RCC 7860 (cell line): ENCODE measurements around the gene NEK6.

Experiments
- DNase-seq: peaks from one replicate; pipeline ENCODE4 v3.0.0-alpha.2; 2015; ENCODE audit warnings: low spot score
- FAIRE-seq: peaks from 2 replicates; lab custom pipeline; 2012; peaks lifted over from hg19 to GRCh38; lab: Jason Lieb, UNC

Gene NEK6

DNA sequence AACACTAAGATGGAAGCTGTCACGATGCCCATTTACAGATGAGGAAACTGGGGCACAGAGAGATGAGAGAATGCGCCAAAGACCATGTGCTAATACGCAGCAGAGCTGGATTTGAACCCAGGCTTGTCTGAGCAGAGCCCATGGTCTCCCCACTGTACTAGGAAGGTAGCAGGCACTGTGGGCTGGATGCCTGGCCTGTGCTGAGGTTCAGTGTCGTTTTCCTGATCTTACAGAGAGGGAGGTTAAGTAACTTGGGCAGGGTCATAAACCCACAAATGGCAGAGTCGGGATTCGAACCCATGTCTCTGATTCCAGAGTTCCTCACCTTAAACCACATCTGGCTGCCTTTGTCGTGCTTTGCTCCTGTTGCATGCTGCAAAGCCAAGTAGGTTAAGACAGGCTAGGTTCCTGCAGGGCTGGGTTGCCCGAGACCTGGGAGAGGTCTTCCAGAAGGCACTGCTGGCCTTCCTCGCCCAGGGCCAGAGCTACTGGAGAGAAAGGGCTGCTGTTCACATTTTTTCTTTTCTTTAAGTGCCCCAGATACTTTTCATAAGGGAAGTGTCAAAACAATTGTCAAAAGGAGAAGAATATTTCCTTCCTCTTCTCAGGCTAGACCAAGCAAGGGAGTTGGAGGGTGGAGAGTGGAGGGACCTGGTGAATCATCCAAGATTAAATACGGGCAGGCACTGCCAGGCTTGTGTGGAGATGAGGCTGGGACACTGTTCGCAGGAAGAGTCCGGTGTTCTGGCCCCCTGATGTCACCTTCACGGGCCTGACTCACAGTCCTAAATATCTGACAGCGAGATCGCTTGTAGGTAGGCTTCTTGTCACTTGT lies 3.2 kb downstream of the NEK6 start:
- peak; percentile 91 for FAIRE-seq

DNA sequence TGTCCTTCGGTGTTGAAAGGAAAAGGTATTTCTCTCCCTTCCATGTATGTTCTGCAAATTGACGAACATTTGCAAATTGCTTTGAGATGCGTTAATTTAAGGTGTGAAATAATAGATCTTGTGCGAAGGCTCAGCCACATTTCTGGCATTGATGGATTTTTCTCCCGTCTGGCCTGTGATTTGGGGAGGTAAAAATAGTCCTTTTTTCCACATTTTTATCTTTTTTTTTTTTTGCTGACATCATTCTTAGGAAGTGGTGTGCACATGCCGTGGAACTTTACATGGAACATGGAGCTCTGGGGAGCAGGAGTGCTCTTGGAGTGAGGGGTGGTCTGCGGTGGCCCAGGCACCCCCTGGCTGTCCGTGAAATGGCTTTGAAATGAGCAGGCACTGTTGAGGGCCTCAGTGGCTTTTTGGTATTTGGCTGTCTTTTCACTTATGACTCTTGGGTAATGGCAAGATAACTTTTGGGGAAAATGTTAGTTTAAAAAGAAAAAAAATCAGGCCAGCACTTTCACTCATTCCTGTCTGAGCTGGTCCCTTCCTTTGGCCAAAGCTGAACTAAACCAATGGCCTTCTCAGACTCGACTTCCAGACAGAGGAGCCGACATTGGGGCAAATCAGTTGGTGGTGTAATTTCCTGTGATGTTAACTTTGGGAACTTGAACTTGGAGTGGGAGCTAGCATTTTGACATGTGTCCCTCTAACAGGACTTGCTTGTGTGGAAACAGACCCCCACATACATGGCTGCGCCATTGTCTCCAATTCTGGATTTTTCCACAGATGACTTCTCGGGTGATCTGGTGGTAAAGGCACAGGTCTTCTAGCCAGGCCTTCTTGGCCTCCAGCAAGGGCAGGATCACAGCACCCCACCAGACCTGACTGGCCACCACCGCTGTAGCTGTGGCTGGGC lies 4.2 kb downstream of the NEK6 start:
- no peak for FAIRE-seq
- DNase-seq = no peak

More for the DNA sequence above, 3.2 kb downstream of the NEK6 start:
- DNase-seq = peak; percentile 89

DNA sequence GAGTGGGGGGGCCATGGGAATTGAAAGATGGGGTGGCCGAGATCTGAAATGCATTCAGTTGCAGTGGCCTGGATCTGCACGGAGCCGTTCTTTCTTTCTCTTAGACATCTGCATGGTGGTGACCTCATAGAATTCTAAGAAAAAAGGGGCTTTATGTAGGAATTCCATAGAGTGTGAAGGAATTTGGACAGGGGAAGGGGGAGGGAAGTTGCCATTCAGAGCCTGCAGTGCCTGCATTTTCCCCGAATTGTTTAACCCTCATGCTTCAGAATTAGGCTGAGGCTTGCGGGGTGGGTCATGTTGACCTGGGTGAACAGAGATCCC lies 4.9 kb downstream of the NEK6 start:
- FAIRE-seq (no peak), DNase-seq (no peak)

DNA sequence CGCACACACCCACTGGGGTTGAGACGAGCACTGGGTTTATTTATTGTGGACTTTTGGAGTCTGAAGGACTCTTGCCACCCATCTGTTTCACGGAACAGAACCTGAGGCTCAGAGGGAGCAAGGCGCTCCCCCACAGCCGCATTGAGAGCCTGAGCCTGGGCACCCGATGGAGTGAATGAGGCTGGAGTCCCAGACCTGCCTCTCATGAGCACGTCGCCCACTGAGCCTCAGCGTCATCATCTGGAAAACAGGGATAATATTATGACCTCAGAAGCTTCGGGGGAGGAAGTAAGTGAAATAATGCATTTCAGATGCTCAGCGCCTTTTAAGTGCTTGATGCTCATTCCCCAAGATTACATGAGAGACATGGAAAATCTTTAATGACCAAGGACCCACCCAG lies 5.5 kb downstream of the NEK6 start:
- no peak for DNase-seq
- FAIRE-seq = no peak

DNA sequence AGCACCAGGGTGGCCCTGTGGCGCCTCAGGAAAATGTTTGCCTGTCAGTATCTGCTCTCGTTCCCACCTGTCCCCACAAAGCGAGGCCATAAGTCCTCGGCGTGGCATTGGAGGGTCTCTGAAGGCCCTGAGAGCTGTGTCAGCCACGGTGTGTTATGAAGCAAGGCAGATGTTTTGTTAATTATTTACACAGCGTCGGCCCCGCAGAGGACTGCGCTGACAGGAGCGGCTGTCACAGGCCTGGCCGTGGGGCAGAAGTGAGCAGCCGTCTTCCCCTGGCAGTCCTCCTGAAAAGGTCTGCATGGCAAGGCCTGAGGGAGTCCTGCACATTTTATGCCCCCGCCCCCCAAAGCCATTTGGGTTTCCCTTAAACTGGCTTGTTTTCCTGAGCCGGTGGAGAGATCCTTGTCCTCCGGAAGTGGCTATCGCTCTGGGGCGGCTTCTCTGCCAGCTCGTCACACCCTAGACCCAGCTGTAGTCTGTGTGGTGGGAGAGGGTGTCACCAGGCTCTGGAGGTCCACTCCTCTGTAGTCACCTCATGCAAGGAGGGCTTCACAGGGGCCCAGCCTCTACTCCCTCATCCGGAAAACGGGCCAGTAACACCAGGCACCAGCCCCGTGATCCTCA lies 6.2 kb downstream of the NEK6 start:
- DNase-seq (peak; percentile 52), FAIRE-seq (no peak)

DNA sequence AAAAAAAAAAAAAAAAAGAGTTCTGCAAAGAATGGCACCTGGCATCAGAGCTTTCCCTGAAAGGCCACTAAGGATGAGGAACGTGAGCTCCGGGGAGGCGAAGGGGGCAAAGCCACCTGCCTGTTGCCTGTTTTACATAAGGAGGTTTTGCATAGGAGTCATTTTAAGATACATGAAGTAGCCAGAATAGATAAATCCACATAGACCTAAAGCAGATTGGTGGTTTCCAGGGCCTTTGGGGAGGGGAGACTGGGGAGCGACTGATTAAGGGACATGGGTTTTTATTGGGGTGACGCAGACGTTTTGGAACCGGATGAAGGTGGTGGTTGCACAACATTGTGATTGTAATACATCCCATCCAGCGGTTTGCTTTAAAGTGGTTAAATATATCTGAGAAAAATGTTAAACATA lies 7.1 kb downstream of the NEK6 start:
- no peak for FAIRE-seq

DNA sequence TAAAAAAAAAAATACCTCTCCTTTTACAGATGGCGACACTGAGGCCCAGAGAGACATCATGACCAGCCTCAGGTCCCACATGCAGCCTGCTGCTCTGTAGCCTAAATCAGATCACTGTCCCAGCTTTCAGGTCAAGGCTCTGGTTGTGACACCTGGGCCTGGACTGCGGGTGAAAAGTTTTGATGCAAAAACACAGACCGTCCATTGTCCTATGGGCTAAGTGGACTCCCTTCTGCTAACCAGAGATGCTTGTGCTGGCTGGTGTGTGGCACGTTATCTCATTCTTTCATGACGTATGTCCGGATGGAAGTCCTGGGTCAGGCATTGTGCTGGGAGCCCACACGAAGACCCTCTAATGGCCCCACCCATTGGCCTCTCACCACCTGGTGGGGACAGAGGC lies 7.8 kb downstream of the NEK6 start:
- no peak for DNase-seq
- FAIRE-seq = no peak

More for the DNA sequence above, 7.1 kb downstream of the NEK6 start:
- DNase-seq = no peak

DNA sequence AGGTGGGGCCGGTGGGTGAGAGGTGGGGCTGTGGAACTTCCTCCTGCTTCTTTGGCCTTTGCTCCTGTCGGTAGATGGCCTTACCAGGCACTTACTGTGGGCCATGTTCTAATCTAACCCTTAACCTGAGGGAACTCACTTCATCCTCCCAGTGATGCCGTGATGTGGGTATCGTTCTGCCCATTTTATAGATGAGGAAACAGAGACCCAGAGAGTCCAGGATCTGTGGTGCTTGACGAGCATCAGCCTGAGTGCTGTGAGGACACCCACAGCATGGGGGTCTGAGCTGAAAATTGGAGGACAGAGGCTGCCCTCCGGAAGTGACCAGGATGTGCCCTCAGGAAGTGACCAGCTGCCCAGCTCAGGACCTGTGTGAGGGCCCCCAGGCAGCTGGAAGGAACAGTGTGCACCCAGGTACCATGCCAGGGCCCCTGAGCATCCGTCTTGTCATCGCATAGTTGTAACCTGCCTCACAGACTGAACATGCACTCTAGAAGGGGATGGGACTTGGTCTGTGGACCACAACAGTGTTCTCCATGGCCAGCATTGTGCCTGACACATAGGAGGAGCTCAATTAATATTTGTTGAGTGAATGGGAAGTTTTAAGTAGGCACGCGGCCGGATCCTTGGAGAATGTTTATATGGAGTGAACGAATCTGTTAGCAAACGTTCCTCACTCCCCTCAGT lies 8.5 kb downstream of the NEK6 start:
- DNase-seq (peak; percentile 34), FAIRE-seq (no peak)

DNA sequence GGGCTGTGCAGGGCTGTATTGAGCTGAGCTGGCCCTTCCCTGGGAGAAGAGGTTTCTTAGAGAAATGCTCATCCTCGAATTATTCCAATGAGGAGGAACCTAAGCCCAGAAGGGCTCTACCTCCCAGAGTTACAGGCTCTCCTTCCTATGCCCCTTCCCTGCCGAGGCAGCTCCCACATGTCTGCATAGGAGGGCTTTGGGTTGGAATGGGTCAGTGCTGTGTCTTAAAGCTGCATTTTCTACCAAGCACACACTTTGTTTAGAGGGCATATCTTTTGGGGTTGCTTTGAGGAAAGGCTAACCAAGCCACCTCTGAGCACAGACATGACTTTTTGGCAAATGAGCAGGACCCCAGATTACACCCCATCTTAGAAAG lies 9.1 kb downstream of the NEK6 start:
- no peak for FAIRE-seq
- peak; percentile 6 for DNase-seq

DNA sequence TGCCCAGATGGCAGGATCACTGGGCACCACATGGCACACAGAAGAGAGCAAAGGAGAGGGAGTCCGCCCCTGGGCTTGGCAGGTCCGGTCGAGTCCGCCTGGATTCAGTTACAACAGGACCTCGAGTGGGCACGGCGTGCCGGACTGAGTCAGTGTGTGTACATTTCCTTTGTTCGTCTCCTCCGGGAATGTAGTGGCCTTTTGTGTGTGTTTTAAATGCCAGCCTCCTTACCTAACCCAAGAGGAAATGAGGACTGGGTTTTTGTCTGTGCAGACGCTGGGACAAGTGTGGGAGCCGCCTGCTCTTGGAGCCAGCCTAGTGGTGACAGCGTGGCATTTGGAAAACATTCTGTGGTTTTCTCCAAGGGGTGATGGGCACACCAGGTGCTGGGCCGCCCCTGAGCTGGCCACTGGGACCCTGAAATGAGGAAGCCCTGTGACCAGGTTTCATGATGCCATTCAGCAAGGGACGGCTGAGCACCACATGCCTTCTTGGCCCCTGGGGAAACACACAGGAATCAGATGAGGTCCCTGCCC lies 9.6 kb downstream of the NEK6 start:
- peak; percentile 97 for DNase-seq
- FAIRE-seq = peak; percentile 93

DNA sequence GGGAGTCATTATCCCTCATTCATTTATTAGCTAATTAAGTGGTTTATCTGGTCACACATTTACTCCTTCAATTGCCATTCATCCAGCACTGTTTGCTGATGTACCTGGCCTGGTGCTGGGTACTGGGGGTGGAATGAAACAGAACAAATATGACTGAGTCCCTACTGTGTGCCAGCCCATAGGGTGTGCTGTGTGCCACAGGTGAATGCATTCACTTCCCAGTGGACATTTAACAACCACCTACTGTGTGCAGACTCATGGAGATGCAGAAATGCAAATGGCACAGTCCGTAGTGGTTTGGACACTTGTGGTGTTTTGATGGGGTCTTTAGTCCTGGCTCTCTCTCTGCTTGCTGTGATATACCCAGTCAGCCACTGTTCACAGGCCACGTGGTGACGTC lies 10.5 kb downstream of the NEK6 start:
- no peak for FAIRE-seq

DNA sequence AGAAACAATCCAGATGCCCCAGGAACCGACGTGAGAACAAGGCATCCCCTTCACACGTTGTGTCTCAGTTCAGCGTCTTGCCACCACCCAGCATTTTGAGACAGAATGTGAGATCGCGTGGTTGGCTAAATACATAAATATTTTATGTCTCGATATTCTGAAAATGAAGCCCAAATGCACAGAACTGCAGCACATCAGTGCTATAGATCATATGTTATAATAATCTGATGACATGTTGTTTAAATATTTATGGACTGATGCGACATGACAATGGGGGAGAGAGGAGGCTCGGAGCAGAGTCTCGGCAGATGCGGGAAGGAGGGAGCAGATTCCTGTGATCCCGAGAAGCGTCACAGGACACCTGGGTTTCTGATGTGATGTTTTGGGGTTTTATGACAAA lies 10.9 kb downstream of the NEK6 start:
- FAIRE-seq (no peak), DNase-seq (no peak)

More for the DNA sequence above, 10.5 kb downstream of the NEK6 start:
- DNase-seq = no peak

DNA sequence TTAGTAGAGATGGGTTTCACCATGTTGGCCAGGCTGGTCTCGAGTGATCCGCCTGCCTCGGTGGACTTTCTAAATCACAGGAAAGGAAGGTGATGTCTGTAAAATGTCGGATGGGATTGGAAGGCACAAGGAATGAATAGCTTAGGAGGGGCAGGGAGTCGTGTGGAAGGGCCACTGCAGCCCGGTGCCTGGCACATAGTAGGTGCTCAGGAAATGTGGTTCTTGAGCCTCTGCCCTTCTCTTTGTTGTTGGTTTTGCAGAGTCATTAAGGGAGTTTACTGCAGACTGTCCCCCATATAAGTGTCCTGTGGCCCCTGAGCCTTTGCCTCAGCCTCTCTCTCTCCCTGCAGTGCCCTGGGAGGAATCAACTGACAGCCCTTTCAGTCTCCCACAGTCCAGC lies 11.8 kb downstream of the NEK6 start:
- FAIRE-seq (no peak), DNase-seq (no peak)

DNA sequence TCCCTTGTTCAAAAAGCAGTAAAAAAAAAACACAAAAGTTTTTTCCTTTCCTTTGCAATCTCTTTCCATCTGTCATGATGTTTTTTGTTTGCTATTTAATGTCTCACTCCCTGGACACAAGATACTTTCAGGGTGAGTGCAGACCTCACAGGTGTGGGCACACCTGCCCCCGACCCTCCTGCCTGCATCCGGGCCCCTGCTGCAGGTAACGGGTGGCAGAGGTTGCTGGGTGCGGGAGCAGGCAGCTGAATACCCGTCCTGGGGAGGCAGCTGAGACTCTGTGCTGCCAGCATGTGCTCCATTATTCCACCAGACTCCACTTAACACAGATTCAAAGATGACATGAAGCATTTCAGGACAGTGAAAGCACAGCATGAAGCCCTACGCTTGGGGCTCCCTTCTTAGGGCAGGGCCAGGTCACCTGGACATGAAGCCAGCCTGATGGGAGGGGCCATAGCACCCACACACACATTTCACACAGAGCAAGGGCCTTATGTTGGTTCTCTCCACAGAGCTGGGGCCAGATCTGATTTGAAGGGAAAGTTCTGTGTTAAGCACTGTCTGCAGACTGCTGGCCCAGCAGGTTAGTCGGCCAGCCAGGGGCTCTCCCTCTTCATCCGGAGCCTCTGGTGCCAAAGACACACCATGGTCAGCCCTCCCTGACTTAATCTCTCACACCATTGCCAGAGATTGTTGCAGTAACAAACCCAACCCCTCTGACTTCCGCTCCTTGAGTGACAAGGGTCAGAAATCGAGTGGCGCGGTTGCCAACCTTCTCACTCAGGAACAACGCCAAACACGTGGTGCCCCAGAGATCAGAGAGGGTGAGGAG lies 13.0 kb downstream of the NEK6 start:
- FAIRE-seq (no peak), DNase-seq (no peak)

DNA sequence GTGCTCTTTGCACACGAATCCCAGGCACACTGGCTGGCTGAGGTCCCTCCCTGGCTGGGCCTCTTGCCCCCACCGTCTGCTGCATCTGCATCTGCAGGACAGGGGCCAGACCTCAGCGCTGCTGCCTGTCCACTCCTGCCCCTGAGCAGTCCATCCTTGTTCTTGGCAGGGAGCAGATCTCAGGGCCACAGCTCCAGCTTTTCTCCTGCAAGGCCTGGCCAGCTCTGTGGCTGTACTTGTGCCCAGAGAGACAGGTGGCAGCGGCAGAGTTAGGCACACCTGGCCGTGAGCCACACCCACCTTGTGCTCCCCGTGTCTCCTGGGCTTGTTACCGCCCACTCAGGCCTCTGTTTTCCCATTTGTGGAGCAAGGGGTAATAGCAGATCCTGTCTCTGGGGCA lies 13.9 kb downstream of the NEK6 start:
- FAIRE-seq = no peak
- DNase-seq = no peak

DNA sequence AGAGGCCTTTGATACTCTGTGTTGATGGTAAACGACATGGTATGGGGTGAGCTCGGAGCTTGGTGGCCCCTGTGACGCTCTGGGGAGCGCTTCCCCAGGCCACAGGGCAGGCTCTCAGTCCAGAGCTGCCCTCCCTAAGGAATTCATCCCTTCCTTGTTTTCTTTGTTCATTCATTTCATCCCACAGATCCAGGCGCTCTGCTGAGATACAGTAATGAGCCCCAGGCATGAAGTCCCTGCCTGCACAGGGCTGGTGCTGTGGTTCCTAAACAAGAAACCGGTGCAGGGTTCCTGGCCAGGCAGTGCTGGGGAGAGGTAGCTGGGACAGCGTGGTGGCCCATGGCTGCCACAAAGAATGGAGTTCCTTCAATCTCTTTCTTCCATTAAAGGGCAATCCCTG lies 14.4 kb downstream of the NEK6 start:
- FAIRE-seq (no peak), DNase-seq (no peak)

DNA sequence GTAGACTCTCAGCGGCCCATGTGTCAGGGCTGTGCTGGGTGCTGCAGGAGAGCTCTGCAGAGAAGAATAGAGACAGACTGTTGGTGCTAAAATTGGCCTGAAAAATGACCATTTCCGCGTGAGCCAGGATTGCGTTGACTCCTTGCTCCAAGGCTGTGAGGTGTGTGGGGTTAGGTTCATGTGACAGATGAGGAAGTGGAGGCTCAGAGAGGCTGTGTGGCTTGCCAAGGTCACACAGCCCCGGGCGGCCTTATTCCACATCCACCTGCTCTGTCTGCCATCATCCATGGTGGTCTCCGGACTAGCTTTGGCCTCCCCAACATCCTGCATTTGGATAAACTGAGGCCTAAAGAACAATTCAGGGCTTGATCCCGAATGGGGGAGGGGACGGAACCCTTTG lies 15.2 kb downstream of the NEK6 start:
- DNase-seq = no peak
- FAIRE-seq = no peak

DNA sequence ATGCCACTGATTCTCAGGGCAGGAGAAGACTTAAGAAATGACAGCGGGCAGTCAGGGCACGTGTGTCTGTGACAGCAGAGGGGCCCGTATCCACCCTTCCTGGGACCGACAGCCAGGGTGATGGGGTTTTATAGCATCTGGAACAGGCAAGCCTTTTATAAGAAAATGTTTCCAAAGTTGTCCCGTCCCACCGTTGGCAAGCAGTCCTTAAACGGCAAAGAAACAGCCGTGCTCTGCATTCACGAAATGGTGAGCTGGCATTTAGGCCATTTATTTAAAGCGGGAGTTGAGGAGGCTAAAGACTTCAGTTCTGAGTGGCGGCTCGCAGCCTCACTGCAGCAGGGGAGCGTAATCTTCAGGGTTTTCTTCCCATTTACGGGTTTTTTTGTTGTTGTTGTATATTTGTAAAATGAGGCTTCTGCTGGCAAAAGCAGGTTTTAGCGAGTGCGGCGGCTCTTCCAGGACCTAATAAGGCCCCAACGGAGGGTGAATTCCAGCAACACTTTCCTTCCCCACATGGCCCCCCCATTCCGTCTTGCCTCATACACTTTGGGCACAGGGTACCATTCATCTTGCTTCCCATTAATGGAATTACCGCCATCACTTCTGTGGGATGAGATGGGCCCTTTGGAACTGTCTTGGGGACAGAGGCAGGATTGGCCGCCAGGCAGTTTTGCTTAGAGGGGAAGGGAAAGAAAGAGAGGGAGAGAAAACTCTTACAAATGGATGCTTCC lies 15.8 kb downstream of the NEK6 start:
- DNase-seq (no peak), FAIRE-seq (no peak)

DNA sequence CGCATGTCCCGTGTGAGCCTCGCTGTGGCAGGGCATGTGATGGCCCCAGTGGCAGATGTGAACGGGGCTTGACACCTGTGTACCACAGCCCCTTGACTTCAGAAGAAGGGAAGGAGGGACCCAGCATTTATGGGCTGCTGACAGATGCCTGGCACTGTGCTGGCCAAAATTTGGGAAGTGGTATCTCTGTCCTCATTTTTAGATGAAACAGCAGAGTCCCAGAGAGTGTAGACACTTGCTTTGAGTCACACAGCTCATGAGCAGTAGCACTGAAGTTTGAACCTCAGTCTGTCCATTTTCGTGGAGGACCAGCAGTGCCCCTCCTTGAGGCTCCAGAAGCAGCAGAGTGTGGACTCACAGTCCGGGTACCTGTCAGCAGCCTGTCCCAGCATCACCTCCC lies 16.5 kb downstream of the NEK6 start:
- FAIRE-seq = no peak
- DNase-seq = no peak
